Stimulated activated CD4-positive, alpha-beta T cell treated with anti-CD3 and anti-CD28 coated beads, Interleukin-4, amount 100 ng/mL, for 4 hours (primary cell): Measurements from ENCODE around the gene RHEB.

Experiments used
- DNase-seq, 2 experiments: peaks; one replicate each; pipeline ENCODE4 v3.0.0-alpha.2; 2020

RHEB gene

DNA sequence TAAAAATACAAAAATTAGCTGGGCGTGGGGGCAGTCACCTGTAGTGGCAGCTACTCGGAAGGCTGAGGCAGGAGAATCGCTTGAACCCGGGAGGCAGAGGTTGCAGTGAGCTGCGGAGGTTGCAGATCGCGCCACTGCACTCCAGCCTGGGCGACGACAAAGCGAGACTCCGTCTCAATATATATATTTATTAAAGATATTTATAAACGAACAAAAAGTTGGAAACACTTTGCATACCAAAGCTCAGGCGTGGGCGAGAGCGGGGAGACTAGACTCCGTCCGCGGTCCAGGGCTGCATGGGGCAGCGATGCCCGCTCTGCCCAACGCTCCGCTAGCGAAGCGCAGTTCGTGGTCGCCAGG, 71.8 kb downstream of the RHEB start:
- no peak for DNase-seq

DNA sequence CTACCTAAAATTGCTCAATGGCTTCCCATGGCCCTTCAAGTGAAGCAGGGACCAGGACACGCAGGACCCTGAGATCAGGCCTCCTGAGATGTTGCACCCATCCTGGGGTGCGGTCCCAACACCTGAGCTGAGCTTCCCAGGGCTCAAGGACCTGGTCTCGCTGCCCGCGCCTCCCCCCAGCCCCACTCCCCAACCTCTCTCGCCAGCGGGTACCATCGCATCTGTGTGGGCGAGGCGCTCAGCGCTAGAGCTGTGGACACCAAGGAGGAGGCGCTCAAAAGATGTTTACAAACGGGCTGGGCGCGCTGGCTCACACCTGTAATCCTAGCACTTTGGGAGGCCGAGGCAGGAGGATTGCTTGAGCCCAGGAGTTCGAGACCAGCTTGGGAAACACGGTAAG, 72.4 kb downstream of the RHEB start:
- DNase-seq = no peak

DNA sequence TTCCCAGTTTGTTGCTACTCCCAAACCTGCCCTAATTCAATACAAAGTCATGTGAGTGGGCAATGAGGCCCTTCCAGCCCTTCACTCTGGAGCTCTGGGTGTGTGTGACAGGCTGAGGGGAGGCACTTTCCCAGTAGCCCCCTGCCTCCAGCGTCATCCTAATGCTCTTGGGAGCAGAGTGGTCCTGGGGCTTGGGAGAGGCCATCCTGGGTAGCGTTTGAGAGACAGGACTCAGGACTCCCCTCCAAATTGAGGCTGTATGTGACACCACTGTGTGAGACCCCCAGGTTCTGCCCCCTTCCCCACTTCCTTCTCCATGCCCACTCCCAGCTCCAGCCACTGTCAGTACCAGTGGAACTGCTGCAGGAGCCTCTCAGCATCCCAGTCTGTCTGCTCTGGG, 73.3 kb downstream of the RHEB start:
- DNase-seq = no peak

- DNase-seq = no peak
These were observed 75.1 kb downstream of the RHEB start for GRCh38 chr7:151444632-151445031.

DNA sequence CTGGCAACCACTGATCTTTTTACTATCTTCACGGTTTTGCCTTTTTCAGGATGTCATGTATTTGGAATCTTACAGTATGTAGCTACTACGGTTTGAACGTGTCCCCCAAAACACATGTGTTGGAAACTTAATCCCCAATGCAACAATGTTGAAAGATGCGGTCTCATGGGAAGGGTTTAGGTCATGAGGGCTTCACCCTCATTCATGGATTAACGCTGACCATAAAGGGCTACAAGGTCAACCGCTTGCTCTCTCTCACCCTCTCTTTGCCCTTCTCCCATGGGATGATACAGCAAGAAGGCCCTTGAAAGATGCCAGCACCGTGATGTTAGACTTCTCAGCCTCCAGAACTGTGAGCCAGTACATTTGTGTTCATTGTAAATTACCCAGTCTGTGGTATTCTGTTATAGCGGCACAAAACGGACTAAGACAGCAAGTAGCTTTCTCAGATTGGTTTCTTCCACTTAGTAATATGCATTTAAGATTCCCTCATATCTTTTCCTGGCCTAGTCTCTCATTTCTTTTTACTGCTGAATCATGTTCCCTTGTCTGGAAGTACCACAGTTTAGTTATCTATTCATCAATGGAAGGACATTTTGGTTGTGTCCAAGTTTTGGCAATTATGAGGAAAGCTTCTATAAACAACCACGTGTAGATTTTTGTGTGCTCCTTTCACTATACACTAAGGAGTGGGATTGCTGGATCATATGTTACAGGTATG, 76.8 kb downstream of the RHEB start:
- DNase-seq = no peak

DNA sequence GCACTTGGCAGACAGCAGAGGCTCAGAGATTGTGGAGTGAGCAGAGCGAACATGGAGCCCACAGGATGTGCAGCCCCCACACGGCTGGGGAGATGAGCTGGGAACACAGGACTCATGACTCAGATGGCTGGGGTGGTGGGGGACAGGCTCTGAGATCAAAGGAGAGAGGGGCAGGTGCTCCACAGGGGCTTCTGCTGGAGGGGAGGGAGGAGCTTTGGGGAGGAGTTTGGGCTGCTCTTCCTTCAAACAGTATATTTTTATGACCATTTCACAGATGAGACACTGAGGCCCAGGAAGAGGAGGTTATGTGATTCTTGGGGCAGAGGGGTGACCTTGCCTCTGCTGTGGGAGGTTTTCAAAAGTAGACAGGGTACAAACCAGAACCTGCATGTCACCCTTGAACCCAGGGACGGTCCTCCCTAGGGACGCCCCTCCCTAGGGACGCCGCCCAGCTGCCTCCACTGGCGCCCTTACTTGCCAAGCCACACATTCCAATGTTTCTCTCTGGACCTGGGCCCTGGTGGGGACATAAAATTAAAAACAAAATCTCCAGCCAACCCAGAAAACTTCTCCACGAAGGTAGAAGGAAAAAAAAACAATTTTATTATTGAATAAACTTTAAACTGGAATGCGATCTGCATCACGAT, 78.8 kb downstream of the RHEB start:
- DNase-seq = no peak

- DNase-seq = peak in 1 of 2 experiments; percentile 17
These were observed 79.6 kb downstream of the RHEB start, which contains the start of gene CRYGN for GRCh38 chr7:151439855-151440798. TSS of gene CRYGN (minus strand) at chr7:151440141. CDS start at chr7:151439917, 224 bp downstream.

DNA sequence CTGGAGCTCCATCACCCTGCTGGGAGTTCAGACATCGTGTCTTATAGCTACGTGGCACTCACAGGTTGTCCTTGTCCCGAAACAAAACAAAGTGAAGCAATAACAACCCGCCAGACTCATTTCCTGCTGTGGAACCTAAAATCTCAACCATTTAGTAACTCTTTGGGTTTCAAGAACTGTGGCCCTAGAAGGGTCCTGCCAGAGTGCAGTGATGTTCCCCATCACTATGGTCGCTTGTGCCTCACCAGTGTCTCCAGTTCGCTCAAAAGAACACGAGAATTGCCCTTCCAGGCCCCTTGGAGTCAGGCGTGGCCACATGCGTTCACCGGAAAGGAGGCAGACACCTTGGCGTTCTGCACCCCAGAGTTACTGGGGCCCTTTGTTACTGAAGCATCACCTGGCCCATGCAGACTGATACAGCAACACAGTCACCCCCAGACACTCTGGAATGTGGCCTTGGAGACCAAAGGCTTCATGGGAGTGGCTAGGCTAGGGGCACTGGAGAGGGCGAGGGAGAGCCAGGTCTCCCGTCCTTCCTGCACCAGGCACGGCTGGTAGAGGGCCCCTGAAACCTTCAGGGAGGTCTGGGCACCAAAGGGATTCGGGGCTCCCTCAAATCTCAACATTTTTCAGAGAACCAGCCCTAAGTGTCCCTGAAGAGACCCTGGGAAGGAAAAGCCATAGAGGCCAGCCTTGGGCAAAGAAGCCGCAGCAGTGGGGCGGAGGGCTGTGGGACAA, 80.7 kb downstream of the RHEB start:
- DNase-seq = no peak

DNA sequence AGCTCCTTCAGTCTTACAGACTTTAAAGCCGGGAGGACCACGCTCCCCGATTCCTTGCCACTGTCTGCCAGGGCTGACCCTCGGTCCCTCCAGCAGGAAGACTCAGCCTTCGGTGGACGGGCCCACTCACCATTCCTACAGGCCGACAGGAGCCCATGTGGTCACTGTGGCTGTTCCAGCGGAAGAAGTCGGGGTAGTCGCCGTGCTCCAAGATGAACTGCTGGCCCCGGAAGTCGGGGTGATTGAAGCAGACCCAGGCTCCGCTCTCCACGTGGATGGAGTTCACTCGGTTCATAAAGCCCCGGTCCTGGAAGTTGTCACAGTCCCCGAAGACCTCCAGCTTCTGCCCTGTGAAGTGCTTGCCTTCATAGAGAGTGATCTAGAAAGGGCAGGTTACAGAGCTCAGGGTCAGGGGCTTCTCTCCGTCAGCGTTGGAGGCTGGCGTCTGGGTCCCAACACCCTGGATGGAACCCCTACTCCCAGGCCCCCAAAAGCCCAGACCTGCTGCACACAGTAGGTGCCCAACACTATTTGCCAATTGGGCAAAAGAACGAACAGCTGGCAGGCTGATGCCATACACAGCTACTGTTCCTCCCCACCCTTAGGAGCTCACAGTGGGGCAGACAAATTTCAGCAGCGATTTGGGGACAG, 81.7 kb downstream of the RHEB start:
- DNase-seq = no peak

DNA sequence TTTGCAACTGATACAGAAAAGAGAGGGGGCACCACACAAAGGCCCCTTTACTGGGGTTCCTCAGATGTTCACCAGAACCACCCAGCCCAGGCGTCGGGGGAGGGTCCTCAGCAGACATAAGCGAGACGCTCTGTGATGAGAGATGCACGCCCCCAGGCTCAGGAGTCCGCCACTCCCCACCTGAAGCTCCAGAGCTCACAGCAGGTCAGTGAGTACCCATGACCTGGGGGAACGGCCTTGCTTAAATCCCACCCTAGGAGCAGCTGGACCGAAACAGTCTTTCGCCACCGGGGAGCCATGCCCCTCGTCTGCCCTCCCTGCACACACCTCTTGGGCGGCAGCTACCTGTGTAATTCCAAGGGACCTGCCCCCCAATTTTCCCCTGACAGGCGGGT, 82.5 kb downstream of the RHEB start:
- DNase-seq = no peak

- DNase-seq = no peak
These were observed 83.1 kb downstream of the RHEB start for GRCh38 chr7:151436446-151437158.

GRCh38 chr7:151435971-151436370, 83.7 kb downstream of the RHEB start:
- no peak for DNase-seq

DNA sequence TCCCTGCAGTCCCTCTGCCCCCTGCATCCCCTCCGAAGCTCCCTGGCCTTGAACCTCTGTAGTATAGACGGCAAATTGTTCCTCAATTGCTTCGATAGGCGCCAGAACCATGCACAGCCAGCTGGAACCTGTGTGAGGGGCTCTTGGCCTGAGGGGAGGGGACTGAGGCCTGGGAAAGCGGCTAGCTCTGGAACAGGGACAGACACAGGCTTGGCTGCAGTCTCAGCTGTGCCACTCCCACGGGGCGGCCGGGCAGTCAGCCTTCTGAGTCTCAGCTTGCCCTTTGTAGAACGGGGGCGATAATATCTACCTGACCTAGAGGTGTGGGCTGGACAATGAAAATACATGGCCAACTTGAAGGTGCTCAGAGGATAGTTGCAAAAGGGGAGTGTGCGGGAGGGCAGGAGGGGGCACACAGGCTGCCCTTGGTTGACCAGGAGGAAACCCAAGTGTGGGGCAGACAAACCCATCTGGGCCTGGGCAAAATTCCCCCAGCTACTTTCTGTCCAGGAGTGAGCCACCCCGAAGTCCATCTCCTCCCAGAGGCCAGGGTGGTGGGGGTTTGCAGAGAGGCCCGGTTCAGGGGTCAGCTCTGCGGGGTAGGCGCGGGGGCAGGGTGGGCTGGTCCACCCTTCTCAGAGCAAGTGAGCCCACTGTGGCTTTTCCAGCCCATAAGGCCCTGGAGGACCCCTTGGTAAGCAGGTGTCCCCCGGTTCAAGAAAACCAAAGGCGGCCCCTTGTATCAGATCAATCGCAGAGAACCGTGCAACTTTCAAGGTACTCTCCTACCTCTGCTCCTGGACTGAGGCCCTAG, 84.4 kb downstream of the RHEB start:
- DNase-seq = no peak

DNA sequence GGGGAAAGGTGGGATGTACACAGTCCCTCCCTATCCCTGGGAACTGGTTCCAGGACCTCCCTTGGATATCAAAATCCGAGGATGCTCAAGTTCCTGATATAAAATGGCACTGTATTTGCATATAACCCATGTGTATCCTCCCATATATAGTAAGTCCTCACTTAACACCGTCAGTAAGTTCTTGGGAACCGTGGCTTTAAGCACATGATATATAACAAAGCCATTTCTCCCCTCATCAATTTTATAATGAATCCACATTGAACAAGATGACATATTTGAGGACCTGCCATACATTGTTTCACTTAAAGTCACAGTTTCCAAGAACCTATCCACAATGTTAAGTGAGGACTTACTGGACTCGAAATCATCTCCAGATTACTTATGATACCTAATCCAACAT, 85.1 kb downstream of the RHEB start:
- no peak for DNase-seq

DNA sequence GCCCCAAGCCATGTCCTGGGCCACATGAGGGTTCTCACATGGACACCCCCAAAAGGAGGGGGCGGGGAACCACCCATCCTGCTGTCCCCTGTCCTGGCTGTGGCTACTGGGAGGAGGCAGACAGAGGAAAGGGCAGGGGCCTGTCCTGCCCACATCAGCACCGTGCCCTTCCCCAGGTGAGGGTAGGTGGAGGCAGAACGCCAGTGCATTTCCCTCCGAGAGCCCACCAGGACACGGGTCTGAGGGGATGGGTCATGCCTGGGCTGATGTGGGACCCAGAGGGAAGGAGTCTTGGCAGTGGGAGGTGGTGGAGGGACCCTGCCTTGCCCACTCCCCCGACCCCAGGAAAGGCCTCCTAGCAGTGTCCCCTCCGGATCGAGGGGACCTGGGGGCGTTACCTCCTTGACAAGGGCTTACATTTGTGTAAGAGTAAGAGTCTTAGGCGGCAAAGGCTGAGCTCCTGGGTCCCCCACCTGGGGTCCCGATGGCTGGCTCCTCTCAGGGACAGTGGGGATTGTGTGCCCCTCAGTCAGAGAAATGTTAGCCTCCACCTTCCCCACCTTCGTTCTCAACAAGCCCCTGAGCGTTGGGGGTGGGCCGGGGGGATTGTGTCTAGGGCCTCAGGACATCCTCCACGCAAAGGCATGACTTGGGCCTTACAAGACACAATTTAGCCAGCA, 85.8 kb downstream of the RHEB start:
- no peak for DNase-seq

DNA sequence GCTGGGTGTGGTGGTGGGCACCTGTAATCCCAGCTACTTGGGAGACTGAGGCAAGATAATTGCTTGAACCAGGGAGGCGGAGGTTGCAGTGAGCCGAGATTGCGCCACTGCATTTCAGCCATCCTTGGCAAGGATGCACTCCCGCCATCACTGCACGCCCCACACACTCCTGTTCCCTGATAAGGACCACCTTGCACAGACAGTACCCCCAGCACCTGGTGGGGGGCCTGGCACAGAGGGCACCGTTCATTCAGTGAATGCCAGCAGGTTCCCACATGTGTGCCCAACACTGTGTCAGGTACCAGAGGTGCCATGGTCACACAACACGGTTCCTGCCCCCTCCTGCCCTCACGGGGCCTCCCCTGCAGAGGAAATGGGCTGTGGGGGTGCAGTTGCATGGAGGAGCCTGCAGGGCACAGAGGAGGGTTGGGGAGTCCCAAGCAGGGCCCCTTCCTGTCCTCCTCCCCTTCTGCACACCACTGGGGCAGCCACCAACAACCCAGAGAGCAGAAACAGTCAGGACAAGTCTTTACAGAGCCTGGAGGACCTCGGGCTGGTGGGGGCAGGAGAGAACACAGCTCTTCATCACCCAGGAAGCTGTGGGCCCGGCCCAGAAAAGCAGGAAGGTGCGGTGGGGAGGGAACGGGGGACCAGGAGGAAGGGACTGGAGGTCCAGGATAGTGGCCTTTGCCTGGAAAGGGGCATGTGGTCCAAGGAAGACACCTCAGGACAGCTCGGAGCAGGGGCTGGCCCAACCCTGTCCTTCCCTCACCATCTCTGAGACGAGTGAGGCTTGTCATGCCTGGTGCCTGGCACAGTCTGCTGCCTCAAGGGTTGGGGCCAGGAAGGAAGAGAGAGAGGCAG, 86.8 kb downstream of the RHEB start:
- DNase-seq = no peak

DNA sequence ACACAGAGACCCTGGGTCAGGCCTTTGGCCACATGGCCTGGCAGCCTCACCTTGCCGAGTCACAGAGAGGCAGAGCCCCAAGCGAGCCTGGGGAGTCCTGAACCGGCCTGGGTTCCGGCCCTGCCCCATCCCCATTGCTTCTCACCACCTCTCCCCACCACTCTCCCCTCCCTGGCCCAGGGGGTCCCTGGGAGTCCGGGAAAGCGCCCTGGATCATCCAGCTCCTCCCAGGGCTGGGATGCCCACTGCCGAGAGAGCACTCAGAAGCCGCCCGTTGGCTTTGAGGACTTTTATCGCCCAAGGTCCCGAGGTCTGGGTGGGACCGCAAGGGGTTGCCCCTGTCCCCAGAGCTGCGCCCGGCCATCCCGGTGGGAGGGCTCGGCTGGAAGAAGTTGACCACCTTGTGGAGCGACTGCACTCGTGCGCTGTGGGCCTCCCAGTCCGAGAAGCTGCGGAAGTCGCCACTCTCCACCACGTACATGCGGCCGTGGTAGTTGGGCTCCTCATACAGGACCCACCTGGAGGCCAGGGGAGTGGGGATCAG, 87.9 kb downstream of the RHEB start:
- DNase-seq = no peak

DNA sequence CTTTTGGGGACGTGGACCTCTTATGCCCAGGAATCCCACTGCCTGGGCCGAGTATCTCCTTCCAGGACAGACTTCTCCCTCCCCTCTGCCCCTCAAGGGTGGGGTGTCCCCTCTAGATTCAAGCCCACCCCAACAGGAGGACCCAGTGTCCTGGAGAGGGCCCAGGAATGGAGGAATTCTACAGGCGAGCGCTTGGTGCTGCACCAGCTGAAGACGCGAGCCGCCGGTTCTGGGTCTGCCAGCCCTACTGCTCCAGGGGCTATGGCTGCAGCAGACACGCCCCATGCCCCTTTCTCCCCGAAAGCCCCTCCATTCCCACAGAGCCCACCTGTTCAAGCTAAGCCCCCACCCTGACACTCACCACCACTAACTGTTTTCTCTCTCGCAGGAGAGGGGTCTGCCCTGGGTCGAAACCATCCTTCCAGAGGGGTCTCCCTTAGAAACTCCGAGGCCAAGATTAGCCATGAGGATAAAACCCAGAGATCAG, 88.4 kb downstream of the RHEB start:
- no peak for DNase-seq
